Dermis blood vessel endothelial cell (primary cell): ENCODE data around the gene HSD11B1L. TPM values are rescaled to one million over a fixed set of nuclear protein-coding genes. Genes with fewer than 3 reads are reported as not detected.
A peak's percentile ranks its signal among the peaks of the same experiment; 100 is the strongest.

Source experiments
- DNase-seq: peaks from one replicate; pipeline ENCODE4 v3.0.0; 2010
- total RNA-seq: library from RNA; depleted of rRNA; stranded (reverse); fragments of >200 nt; gene quantifications from 2 replicates; pipeline ENCODE4 v1.2.3, GENCODE V29; 2014

Gene HSD11B1L, protein sequence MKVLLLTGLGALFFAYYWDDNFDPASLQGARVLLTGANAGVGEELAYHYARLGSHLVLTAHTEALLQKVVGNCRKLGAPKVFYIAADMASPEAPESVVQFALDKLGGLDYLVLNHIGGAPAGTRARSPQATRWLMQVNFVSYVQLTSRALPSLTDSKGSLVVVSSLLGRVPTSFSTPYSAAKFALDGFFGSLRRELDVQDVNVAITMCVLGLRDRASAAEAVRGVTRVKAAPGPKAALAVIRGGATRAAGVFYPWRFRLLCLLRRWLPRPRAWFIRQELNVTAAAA
- total RNA-seq, result 7.4 and 9.7 TPM in 2 replicates

DNA sequence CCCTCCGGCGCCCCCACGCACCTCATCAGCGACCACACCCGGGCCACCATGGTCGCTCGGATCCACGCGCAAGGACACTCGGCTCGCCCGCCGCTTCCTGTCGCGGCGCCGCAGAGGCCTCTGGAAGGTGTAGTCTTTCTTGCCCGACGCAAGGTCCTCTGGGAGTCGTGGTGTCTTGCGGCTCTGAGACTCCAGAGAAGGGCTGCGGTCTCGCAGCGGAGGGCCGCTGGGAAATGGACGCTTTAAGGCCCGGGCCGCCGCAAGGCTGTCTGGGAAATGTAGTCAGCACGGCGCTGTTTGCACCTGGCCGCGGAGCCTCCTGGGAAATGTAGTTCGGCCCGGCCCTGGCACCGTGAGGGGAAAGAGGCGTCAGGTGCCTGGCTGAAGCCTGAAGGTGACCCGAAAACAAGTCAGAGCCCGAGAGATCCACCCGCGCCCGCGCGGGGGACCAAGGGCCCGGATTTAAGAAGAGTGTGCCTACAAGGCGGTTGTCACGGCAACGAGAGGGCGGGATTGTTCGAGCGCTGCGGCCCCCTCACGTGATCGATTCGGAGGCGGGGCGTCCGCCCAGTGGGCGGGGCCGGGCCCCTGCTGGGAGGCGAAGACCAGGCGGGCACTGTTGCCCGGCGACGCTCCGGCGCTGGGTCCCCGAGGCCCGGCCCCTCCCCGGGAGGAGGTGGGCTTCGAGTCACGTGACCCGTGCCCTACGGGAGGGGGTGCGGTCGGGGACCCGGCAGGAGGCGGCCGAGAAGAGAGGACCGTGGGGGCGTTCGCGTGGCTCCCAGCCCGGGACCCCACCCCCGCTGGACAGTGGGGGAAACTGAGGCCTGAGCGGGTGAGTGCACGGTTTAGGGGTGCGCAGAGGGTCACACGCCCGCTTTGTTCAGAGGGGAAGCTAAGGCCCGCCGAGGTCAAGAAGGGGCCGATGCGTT lies at the start of gene HSD11B1L, which contains the start of gene MICOS13:
Gene HSD11B1L (plus strand): TSS at position 591 of the 932 bp plus-strand sequence. CDS start 3,806 bp downstream, outside the sequence.
Gene MICOS13 (minus strand): TSS at position 80 of the 932 bp plus-strand sequence. CDS start 30 bp downstream, at position 50.
- peak; percentile 99 for DNase-seq

DNA sequence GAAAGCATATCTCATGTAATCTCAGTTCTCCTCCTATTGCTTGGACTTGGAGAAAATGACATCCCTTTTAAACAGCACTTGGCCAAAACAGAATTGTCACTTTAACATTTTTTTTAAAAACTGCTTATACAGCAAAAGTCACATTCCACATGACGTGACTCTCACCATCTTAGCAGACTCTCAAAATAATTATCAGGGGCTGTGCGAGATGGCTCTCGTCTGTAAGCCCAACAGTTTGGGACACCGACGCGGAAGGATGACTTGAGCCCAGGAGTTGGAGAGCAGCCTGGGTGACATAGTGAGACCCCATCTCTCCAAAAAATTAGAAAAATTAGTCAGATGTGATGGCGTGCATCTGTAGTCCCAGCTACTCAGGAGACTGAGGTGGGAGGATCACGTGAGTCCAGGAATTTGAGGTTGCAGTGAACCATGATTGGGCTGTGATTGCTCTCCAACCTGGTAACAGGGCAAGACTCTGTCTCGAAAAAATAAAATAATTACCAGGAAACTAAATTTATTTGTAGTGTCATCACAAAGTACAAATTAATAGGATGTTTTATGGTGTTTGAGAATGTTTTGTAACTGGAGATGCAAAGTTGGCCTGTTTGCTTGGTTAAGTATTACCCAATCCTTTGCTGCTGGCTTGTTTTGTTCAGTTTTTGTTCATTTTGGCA lies 49.1 kb upstream of the HSD11B1L start:
- DNase-seq, result no peak

DNA sequence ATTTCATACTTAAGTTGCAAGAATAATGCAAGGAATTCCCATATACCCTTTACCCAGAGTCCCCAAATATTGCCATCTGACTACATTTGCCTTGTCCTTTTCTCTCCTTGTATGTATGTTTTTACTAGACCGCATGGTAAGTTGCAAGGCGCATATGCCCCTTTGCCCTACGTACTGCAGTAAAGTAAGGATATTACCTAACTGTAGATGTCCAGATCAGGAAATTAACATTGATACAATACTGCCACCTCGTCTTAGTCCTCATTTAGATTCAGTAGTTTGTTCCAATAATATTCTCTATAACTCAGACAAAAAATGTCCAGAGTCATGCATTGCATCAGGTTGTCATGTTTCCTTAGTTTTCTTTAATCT lies 48.6 kb upstream of the HSD11B1L start:
- no peak for DNase-seq

DNA sequence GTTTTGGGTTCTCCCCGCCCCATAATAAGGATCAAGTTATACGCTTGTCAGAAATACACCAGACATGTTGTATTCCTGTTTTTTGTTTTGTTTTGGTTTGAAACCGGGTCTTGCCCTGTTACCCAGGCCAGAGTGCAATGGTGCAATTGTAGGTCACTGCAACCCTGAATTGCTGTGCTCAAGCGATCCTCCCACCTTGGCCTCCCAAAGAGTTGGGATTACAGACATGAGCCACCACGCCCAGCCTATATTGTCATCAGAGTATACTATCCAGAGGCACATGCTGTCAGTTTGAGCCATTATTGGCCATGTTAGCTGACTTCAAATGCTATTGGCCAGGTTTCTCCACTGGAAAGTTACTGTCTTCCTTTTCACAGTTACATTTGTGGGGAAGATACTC lies 48.2 kb upstream of the HSD11B1L start:
- DNase-seq, result no peak

DNA sequence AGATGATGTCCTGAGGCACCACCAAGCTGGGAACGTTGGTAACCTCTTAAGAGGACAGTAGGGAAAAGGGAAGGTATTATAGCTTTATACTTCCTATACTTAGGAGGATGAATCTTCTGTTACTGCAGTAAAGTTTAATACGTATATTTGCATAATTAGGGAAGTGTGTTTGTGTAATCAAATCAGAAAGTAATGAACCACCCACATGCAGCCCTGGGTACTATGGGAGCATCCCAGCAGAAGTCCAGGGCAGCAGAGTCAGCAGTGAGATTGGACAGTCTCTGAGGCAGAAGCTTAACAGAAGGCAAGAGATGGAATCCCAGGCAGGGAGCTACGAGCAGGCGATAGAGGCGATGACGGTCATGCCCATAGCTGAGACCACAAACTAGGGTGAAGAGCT lies 45.4 kb upstream of the HSD11B1L start:
- no peak for DNase-seq

DNA sequence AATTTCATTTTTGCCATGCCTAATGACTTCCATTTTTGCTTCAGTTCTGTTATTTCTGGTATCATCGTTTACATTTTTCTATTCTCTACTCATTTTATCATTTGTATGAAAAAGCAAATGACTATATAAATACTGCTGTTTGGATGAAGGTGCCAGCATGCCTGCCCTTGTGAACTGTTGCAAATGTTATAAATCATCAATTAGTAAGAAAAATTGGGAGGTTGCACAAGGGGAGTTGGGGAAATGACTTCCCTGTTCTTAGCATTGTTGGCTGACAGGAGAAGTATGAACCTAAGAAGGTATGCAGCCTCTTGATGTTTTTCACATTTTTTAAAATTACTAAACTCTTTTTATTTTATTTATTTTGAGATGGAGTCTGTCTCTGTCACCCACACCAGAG lies 42.9 kb upstream of the HSD11B1L start:
- DNase-seq, result no peak

DNA sequence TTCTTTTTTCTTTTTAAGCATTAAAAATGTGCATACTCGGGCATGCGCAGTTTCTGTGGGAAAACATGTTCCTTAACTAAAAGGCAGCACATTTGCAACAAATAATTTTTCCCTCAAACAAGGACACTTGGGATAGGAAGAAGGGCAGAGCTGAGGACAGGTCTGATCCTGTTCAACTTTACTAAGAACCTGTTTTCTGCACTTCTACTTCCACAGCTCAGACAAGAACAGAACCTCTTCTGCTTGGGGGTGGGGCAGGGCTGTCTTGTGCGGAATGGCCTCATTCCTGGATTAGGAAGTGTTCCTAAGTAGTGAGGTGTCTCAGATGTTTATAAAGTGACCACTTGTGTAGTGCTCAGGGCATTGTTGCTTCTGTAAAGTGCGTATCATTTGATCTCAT lies 39.7 kb upstream of the HSD11B1L start:
- no peak for DNase-seq

DNA sequence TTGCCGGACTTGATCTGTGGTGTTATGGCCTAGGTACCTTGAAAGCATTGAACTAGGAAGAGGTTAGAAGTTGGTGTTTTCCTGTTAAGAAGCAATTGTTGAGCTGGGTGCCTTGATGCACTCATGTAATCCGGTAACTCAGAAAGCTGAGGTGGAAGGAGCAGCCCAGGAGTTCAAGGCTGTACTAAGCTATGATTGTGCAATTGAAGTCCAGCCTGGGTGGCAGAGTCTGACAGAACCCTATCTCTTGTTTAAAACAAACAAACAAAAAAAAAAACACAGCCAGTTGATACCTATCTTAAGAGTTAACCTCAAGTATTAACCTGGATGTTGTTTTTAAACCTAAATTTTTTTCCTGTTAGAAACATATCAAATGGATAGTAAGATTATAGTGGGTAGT lies 38.6 kb upstream of the HSD11B1L start:
- no peak for DNase-seq

DNA sequence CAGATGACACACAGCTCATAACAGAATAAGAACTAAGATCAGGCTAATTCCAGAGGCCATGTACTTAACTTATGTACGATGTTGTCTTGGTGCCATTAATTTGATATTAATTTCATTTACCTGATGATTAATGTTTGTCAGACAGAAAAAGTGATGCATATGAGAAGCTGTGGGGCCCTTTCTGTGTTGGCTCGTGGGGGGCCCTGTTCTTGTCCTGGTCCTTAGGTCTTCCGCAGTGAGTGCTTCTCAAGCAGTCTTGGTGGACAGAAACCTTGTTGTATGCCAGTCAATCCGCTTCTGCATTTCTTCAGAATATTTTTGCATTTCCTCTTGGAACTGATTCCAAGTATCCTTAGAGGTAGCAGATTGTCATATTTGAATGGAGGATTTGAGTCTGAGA lies 37.8 kb upstream of the HSD11B1L start:
- DNase-seq, result no peak

DNA sequence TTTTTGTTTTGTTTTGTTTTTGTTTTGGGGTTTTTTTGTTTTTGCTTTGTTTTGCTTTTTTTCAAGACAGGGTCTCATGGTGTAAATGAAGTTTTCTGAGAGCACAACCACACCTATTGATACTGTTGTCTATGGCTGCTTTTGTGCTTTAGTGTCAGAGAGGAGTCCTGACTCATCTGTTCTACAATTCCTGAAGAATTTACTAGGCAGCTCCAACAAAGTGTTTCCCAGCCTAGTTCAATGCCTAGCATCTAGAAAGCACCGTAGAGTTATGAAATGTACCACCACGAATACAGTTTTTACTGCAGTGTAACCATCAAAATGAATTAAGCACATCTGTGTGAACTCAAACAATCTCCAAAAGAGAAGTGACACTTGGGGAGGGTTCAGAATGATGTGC lies 36.8 kb upstream of the HSD11B1L start:
- no peak for DNase-seq

DNA sequence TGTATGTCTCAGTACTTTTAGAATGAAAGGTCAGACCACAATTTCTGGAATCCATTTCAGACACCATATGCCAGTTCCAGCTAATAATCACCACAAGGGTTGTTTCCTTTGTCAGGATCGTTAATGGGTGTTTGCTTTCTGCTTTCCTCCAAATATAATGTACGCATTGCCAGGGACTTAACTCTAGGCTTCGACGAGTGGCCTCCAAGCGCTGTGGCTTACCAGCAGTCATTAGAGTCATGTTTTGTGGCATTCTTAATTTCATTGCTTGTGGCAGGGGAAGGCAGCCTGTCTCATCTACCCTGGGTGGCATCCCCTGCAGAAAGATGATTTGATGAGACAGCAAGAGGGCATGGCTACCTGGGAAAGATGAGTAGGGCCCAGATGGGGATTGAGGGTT lies 35.4 kb upstream of the HSD11B1L start:
- DNase-seq, result no peak

DNA sequence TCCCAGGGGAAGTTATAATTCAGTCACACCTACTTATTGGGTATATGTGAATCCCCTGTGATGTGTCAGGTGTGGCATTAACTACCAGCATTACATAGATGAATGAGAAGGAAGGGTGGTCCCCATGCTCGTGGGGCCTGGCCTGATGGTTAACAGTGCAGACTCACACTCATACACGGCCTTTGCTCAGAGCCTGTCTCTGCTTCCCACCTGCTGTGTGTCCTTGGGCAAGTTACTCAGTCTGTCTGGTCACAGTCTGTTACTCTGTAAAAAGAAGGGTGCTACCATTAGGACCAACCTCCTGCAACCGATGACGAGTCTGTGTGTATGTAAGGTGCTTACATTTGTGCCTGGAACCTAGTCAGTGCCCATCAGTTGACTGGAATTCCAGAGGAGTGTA lies 34.1 kb upstream of the HSD11B1L start:
- DNase-seq, result no peak

DNA sequence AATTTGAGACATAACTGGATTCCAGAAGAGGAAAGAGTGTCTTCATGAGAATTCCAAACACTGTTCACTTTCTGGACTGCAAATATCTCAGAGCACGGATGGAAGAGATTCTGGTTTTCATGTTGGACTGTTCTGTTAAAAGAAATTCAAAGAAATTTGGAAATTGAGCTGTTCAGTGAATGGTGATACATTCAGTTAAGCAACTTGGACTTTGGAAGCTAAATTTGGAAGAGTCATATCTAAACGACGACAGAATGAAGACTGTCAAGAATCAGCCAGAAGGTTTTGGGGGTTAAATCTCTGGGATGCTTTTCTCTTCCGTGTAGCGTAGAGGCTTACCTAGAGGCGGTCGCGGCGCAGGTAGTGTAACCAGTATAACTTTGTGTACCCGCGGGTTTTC lies 32.4 kb upstream of the HSD11B1L start:
- DNase-seq, result no peak

DNA sequence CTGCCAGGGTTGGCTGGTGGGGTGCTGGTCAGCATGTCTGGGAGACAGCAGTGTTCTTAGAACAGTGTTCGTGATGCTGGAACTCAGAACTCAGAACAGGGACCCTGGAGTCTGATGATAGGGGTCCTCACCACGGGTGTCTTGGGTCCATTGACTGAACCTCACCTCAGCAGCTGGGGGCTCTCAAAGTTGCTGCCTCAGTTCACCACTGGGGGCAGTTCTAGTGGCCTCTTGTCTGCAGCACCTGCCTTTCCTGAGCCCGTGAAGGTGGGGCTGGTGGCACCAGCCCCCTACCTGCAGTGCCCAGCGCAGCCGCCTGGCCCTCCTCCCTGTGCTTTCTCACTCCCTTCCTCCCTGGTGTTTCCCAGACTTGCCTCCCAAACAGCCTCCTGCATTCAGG lies 29.5 kb upstream of the HSD11B1L start:
- no peak for DNase-seq

DNA sequence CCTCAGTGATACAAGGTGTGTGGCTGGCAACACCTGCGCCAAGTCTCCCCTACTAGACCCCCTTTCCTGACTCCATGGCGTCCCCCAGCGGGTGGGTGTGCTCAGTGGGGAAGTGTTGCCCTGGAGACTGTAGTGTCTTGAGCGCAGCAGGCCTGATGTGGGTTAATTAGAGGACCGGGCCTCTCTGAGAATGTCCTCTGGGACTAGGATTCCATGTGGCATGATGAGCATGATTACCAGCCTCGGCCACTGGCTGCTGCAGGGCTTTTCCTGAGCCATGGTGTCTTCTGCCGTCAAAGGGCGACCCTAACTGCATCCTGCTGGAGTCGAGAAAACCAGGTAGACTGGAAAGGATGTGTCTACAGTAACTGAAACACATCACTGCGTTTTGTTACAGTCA lies 28.6 kb upstream of the HSD11B1L start:
- no peak for DNase-seq

DNA sequence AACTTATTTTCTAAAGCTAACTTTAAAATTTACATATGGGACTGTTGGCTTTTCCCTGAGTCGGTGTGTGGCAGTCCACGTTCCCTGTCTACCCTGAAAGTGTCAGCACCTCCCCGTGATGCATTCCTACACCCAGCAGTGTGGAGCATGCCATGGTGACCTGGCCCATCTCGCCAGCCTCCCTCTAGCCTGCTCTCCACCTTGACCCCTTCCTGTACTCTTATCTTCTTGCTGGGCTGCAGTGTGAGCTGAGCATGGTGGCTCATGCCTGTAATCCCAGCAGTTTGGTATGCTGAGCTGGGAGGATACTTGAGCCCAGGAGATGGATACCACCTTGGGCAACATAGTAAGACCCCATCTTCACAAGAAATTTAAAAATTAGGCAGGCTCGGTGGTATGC lies 25.9 kb upstream of the HSD11B1L start:
- DNase-seq, result no peak

DNA sequence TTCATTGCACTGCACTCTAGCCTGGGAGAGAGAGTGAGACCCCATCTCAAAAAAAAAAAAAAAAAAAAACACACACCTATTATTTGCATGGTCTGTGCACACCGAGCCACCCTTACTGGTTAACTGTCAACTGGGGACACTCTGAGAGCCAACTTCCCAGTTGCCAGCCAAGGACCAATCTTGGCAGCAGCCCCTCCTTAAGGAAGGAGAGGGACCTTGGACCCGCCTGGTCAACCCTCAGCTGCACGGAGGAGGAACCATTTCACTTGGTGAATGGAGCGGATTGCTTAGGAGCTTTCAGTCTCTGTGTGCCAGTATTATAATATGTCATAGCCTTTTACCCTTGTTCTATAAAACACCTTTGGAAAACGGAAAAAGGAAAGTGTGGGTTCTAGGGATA lies 25.4 kb upstream of the HSD11B1L start:
- no peak for DNase-seq

DNA sequence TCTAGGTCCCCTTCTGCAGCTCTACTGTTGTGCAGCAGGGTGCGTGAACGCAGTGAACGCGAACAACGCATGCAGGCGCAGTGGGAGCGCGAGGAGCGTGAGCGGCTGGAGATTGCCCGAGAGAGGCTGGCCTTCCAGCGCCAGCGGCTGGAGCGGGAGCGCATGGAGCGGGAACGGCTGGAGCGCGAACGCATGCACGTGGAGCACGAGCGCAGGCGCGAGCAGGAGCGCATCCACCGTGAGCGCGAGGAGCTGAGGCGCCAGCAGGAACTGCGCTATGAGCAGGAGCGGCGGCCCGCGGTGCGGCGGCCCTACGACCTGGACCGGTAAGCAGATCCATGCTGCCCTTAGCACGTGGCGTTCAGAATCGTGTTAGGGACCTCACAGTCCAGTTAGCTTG lies 19.3 kb upstream of the HSD11B1L start:
- no peak for DNase-seq

DNA sequence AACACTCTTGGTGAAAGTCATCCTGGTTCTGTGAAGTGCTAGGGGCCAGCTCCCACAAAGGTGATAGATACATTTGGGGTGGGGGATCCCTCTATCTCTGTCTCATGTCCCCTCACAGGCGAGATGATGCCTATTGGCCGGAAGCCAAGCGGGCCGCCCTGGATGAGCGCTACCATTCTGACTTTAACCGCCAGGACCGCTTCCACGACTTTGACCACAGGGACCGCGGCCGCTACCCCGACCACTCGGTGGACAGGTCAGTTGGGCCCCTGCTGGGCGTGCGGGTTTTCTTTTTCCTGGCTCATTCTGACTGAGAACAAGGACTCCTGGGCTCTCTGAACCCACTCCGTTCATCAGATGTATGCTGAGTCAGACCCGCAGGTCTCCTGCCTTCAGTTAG lies 16.9 kb upstream of the HSD11B1L start:
- no peak for DNase-seq

DNA sequence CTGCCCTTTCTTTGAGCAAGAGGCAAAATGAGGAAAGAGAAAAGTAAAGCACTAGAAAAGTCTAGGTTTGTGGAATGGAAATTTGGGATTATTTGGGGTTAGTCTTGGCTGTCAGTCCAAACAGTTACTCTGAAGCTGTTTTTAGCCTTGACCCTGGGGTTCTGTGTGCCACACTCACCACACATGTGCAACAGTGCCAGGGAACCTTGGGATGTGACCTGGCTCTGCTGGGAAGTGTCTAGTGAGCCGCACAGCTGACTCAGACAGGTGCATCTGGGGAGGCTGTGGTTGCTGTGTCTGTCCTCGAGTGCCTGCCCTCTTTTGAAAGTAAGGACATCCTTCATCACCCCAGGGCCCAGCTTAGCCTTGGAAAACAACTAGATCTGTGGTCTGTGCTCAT lies 16.3 kb upstream of the HSD11B1L start:
- DNase-seq, result no peak

DNA sequence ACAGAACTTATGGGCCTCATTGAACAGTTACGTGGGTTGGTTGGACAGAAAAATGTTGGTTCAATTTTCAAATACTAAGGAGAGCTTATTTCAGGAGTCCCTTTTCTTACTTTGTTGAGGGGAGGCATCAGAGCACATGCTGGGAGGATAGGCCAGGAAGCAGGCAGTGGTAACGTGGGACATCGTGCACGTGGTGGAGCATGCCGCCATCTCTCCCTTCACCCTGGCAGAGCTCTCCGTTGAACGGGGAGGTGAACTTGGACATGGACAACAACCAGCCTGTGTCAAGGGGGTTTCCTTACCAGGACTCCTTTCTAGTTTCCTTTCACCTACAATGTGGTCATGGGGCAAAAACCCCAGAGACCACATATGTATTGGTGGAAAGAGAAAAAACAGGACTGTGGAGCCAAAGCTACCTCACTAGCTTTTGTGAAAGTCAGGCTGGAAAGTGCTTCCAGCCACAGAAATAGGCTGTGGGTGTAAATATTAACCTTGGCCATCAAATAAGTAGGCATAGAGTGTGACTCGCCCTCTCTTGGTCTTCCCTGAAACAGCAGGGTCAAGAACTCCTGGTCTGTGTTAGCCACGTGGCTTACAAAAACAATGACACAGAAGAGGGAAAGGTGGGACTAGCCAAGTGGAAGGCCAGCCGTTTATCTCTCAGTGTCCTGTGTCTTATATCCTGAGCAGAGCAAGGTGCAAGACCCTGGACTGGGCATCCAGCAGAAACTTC lies 14.9 kb upstream of the HSD11B1L start:
- DNase-seq, result peak; percentile 72

DNA sequence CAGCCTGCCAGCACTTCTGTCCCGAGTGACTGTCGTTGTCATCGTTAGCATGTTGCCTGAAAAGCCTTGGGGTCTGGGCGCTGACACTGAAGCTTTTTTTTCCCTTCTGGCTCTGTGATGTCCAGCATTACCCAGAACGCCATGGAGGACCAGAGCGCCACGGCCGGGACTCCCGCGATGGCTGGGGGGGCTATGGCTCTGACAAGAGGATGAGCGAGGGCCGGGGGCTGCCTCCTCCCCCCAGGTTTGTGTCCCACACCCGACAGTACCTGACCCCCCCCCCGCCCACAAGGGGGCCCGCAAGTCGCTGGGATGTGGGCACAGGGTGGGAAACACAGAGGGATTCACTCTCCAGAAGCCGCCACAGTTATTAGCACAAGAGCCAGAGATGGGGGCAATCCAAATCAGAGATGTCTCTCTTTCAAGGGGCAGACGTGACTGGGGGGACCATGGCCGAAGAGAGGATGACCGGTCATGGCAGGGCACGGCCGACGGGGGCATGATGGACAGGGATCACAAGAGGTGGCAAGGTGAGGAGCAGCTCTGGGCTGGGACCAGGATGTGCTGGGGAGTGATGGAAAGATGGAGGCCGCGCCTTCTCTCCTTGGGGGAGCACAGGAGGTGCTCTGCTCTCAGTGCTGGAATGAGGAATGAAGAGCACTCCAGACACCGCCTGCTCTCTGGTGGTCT lies 13.8 kb upstream of the HSD11B1L start:
- DNase-seq, result no peak
